ENCODE data around the gene ACSBG1. TPM values are rescaled to one million over a fixed set of nuclear protein-coding genes. Genes with fewer than 3 reads are reported as not detected.

The ACSBG1 gene
- total RNA-seq, 1 donor from 2014 or later, result 0.07 TPM

DNA sequence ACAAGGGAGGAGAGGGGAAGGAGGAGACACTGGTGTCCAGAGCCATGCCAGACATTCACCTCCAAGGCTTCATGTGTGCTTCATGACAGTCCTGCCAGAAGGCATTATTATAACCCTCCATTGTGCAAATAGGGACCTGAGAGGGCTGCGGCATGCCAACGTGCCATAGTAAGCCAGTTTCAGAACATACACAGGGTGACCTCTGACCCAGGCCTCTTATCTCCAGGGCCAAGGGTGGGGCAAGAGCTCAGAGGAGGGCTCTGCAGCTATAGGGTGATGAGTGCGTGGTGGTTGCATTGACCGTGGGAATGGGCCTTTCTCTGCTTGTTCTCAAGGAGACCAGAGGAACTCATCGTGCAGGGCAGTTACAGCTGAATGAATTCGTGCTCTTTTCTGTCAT lies 9.7 kb upstream of the ACSBG1 start:
- intact Hi-C loops (cut with micrococcal nuclease), result no loop called here
- ATAC-seq (ENCODE audit: low read depth), result no peak
- Mint-ChIP-seq H3K27me3 (no peaks in the 10 kb centered on the region), H3K36me3 (ENCODE audit: low read depth) (no peaks in the 10 kb centered on the region), H3K4me3 (no peak overlapping the region), H3K27ac (no peak overlapping the region), H3K9me3 (no peaks in the 10 kb centered on the region), H3K4me1 (peaks cover 2% of the 10 kb centered on the region)
- TF ChIP-seq, protein P1, sequence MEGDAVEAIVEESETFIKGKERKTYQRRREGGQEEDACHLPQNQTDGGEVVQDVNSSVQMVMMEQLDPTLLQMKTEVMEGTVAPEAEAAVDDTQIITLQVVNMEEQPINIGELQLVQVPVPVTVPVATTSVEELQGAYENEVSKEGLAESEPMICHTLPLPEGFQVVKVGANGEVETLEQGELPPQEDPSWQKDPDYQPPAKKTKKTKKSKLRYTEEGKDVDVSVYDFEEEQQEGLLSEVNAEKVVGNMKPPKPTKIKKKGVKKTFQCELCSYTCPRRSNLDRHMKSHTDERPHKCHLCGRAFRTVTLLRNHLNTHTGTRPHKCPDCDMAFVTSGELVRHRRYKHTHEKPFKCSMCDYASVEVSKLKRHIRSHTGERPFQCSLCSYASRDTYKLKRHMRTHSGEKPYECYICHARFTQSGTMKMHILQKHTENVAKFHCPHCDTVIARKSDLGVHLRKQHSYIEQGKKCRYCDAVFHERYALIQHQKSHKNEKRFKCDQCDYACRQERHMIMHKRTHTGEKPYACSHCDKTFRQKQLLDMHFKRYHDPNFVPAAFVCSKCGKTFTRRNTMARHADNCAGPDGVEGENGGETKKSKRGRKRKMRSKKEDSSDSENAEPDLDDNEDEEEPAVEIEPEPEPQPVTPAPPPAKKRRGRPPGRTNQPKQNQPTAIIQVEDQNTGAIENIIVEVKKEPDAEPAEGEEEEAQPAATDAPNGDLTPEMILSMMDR (IDR thresholded peaks at IDR 0.05), result no peak
- POLR2A ChIA-PET, result no interaction called here
- CTCF ChIA-PET, result interaction anchor here (1.0 kb wide), 1 partner anchor 131 kb away, joined by 3 read pairs; no protein-coding TSS in a partner anchor
- no peak for DNase-seq

DNA sequence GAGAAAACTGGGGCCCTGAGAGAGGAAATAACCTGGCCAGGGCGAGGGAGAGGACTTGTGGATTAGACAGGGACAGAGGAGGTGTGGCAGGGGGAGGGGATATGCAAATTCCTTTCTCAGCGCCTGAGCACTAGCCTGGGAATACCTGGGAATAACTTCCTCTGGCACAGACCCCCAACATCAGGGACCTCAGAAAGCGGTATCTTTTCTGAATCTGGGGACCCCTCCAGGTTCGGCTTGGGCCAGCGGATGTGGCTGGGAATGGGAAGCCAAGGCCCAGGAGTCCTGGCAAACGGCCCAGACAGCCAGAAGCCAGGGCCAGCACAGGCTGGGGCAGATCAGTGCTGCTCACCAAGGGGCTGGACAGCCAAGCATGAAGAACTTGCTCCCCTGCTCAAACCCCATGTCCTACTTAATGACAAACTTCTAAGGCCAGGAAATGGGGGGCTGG lies 9.2 kb upstream of the ACSBG1 start:
- no peak overlapping the region for H3K4me3 Mint-ChIP-seq
- peaks cover 2% of the 10 kb centered on the region for H3K4me1 Mint-ChIP-seq
- POLR2A ChIA-PET, result interaction anchor here (0.7 kb wide), 1 partner anchor 284 kb away, joined by 5 read pairs; no protein-coding TSS in a partner anchor
- H3K27ac Mint-ChIP-seq, result no peak overlapping the region
- DNase-seq, result no peak
- H3K27me3 Mint-ChIP-seq, result no peaks in the 10 kb centered on the region
- H3K36me3 Mint-ChIP-seq (ENCODE audit: low read depth), result no peaks in the 10 kb centered on the region
- no peak for ATAC-seq (ENCODE audit: low read depth)
- CTCF ChIA-PET, result interaction anchor here (1.0 kb wide), 1 partner anchor 130 kb away, joined by 3 read pairs; no protein-coding TSS in a partner anchor
- TF ChIP-seq, protein P1 (IDR thresholded peaks at IDR 0.05), result no peak
- intact Hi-C loops (cut with micrococcal nuclease), result no loop called here
- no peaks in the 10 kb centered on the region for H3K9me3 Mint-ChIP-seq

DNA sequence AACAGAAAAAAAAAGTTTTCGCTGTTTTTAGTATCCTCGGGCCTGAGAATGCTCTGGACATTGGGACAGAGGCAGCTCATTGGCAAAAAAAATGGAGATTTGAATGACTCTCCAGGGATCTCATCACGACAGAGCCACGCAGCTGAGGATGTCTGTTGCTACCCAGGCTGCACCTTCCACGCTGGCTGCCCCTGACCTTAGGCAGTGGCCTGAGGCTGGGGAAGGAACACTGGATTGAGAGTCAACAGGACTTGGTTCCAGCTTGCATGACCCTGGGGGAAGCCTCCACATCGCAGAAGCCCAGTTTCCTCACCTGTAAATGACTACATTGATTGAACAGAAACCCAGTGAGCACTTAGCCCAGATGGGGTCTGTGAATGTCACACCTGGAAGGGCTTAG lies 8.7 kb upstream of the ACSBG1 start:
- no peak for ATAC-seq (ENCODE audit: low read depth)

DNA sequence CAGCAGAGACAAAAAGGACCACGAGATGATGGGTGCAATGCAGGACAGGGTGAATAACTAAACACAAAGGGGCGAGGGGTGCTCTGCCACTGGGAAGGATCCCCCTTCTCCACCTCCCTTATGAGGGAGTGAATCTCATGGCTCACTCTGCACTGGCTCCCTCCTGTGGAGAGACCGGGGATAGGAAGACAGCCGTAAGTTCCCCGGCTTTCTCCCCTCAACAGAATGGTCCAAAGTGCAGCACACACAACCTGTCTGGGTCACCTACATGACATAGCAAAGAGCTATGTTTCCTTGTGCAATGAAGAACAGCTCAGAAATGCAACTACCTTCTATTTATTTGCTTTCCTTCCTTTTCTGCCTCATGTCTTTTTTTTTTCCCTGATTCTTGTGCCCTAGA lies 7.8 kb upstream of the ACSBG1 start:
- Mint-ChIP-seq H3K9me3 (no peaks in the 10 kb centered on the region), H3K4me3 (no peak overlapping the region), H3K27me3 (no peaks in the 10 kb centered on the region), H3K27ac (no peak overlapping the region), H3K36me3 (ENCODE audit: low read depth) (no peaks in the 10 kb centered on the region), H3K4me1 (peaks cover 2% of the 10 kb centered on the region)
- TF ChIP-seq, protein P1 (IDR thresholded peaks at IDR 0.05), result no peak
- CTCF ChIA-PET, result interaction anchor here (0.5 to 4.2 kb wide), 10 partner anchors 10 to 467 kb away, joined by 3 to 48 read pairs (median 12); partner anchors contain the start of gene CIB2
- ATAC-seq (ENCODE audit: low read depth), result no peak
- intact Hi-C loops (cut with micrococcal nuclease), result no loop called here
- POLR2A ChIA-PET, result no interaction called here
- DNase-seq, result no peak

More for the DNA sequence above, 8.7 kb upstream of the ACSBG1 start:
- intact Hi-C loops (cut with micrococcal nuclease), result no loop called here
- POLR2A ChIA-PET, result interaction anchor here (0.7 kb wide), 1 partner anchor 283 kb away, joined by 5 read pairs; no protein-coding TSS in a partner anchor
- CTCF ChIA-PET, result interaction anchor here (0.7 to 4.2 kb wide), 5 partner anchors 48 to 467 kb away, joined by 3 to 48 read pairs (median 26); no protein-coding TSS in a partner anchor
- no peak for DNase-seq
- Mint-ChIP-seq H3K27ac (no peak overlapping the region), H3K4me1 (peaks cover 2% of the 10 kb centered on the region), H3K4me3 (no peak overlapping the region), H3K36me3 (ENCODE audit: low read depth) (no peaks in the 10 kb centered on the region), H3K27me3 (no peaks in the 10 kb centered on the region), H3K9me3 (no peaks in the 10 kb centered on the region)
- TF ChIP-seq, protein P1 (IDR thresholded peaks at IDR 0.05), result no peak

DNA sequence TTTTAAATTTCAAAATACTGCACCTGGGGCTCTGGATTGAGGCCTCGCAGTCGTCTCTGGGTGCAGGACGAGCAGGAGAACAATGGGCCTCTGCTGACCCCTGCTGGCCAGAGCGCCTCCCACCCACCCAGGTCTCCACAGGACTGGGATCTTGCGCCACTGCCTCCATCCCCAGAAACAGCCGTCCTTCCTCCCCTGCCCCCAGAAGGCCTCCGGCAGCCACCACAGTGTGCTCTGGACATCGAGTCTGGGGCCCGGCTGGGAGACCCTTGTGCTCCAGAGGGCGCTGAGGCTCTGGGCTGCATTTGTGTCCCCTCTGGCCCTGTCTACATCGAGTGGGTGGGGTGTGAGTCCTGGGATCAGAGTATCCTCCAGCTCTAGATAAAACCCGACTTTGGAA lies 6.7 kb upstream of the ACSBG1 start:
- Mint-ChIP-seq H3K9me3 (no peaks in the 10 kb centered on the region), H3K27ac (no peak overlapping the region), H3K4me1 (peaks cover 2% of the 10 kb centered on the region), H3K27me3 (no peaks in the 10 kb centered on the region), H3K36me3 (ENCODE audit: low read depth) (no peaks in the 10 kb centered on the region), H3K4me3 (no peak overlapping the region)
- CTCF ChIA-PET, result interaction anchor here (0.7 to 4.2 kb wide), 13 partner anchors 9 to 282 kb away, joined by 3 to 48 read pairs (median 6); partner anchors contain the start of gene CIB2
- DNase-seq, result peak; percentile 77
- peak; percentile 94 for ATAC-seq (ENCODE audit: low read depth)
- TF ChIP-seq, protein P1 (IDR thresholded peaks at IDR 0.05), result no peak
- POLR2A ChIA-PET, result interaction anchor here (0.7 kb wide), 1 partner anchor 838 kb away, joined by 3 read pairs; no protein-coding TSS in a partner anchor
- intact Hi-C loops (cut with micrococcal nuclease), result loop anchor here (1.0 to 2.0 kb wide), 6 partner anchors 46 to 282 kb away; partner anchors contain the start of gene CIB2

Measured in activated B cell treated with CpG ODN at 0.5 μM for 24 hours (primary cell).